Measurements from ENCODE around the gene NPAS3.
A peak's percentile ranks its signal among the peaks of the same experiment; 100 is the strongest.

- TF ChIP-seq EZH2 (IDR thresholded peaks at IDR 0.05; ENCODE audit: borderline replicate concordance, low read depth, low read length, severe bottlenecking) (no peak), CTCF (IDR thresholded peaks at IDR 0.05; ENCODE audit: borderline replicate concordance, extremely low read depth, low read length, poor library complexity, severe bottlenecking) (peak; percentile 31)
Measured at GRCh38 chr14:33676135-33676566, 737.5 kb downstream of the NPAS3 start.

Measured in DND-41 (cell line).